ENCODE results near the gene PRDM16. TPM values are rescaled to one million over a fixed set of nuclear protein-coding genes. Genes with fewer than 3 reads are reported as not detected.

The PRDM16 gene
- total RNA-seq, 1 donor from 2014 or later: 21.4 TPM

- Mint-ChIP-seq H3K4me3 (ENCODE audit: unreplicated experiment) (no peak overlapping the region), H3K9me3 (ENCODE audit: unreplicated experiment) (no peaks in the 10 kb centered on the region), H3K4me1 (ENCODE audit: unreplicated experiment) (no peaks in the 10 kb centered on the region), H3K27ac (ENCODE audit: unreplicated experiment) (no peak overlapping the region), H3K27me3 (ENCODE audit: unreplicated experiment) (peaks cover 15% of the 10 kb centered on the region), H3K36me3 (ENCODE audit: low read depth, unreplicated experiment) (peaks cover 9% of the 10 kb centered on the region)
- no peak for DNase-seq (ENCODE audit: low spot score)
- TF ChIP-seq, protein P1, sequence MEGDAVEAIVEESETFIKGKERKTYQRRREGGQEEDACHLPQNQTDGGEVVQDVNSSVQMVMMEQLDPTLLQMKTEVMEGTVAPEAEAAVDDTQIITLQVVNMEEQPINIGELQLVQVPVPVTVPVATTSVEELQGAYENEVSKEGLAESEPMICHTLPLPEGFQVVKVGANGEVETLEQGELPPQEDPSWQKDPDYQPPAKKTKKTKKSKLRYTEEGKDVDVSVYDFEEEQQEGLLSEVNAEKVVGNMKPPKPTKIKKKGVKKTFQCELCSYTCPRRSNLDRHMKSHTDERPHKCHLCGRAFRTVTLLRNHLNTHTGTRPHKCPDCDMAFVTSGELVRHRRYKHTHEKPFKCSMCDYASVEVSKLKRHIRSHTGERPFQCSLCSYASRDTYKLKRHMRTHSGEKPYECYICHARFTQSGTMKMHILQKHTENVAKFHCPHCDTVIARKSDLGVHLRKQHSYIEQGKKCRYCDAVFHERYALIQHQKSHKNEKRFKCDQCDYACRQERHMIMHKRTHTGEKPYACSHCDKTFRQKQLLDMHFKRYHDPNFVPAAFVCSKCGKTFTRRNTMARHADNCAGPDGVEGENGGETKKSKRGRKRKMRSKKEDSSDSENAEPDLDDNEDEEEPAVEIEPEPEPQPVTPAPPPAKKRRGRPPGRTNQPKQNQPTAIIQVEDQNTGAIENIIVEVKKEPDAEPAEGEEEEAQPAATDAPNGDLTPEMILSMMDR (IDR thresholded peaks at IDR 0.05; ENCODE audit: unreplicated experiment): no peak
Observed at GRCh38 chr1:3322450-3323020, 253.5 kb downstream of the PRDM16 start.

DNA sequence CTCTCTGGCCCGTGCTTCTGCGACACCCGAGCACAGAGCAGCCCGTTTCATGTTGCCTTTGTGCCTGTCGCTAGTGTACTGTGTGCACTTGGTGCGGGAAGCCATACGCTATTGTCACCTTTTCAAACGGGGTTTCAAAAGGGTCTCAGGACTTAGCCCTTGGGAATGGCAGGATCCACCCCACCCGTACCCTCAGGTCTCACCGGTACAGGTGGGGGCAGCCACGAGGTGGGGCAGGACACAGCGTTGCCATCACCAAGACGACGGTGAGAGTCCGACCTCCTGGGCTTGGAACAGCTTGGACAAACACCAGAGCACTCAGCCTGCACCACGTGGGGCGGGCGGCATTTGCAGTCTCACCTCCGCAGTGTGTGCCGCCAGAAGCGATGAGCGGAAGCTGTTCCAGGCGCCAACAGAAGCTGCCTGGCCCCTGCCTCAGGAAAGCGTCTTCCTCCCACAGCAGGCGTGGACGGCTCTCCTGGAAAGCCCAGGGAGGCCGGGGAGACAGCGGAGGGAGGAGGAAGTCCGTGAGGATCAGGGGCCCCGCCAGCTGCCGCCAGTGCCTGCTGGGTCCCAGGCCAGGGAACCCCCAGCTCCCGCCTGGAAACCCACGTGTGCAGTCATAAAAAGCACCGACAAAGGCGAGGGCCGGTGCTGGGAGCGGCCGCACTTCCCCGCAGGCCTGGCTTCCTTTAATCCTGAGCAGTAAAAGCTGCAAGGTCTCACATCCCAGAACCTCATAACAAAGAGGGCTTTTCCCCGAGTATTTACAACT is 254.2 kb downstream of the PRDM16 start:
- Mint-ChIP-seq H3K9me3 (ENCODE audit: unreplicated experiment) (no peaks in the 10 kb centered on the region), H3K27me3 (ENCODE audit: unreplicated experiment) (peaks cover 15% of the 10 kb centered on the region), H3K4me1 (ENCODE audit: unreplicated experiment) (no peaks in the 10 kb centered on the region), H3K27ac (ENCODE audit: unreplicated experiment) (no peak overlapping the region), H3K4me3 (ENCODE audit: unreplicated experiment) (no peak overlapping the region), H3K36me3 (ENCODE audit: low read depth, unreplicated experiment) (peaks cover 9% of the 10 kb centered on the region)
- TF ChIP-seq, protein P1 (IDR thresholded peaks at IDR 0.05; ENCODE audit: unreplicated experiment): no peak
- no peak for DNase-seq (ENCODE audit: low spot score)

- TF ChIP-seq, protein P1 (IDR thresholded peaks at IDR 0.05; ENCODE audit: unreplicated experiment): no peak
- H3K9me3 Mint-ChIP-seq (ENCODE audit: unreplicated experiment): no peaks in the 10 kb centered on the region
- H3K4me3 Mint-ChIP-seq (ENCODE audit: unreplicated experiment): no peak overlapping the region
- no peak for DNase-seq (ENCODE audit: low spot score)
- peaks cover 7% of the 10 kb centered on the region for H3K27me3 Mint-ChIP-seq (ENCODE audit: unreplicated experiment)
- H3K36me3 Mint-ChIP-seq (ENCODE audit: low read depth, unreplicated experiment): peaks cover 4% of the 10 kb centered on the region
- H3K4me1 Mint-ChIP-seq (ENCODE audit: unreplicated experiment): no peaks in the 10 kb centered on the region
- H3K27ac Mint-ChIP-seq (ENCODE audit: unreplicated experiment): no peak overlapping the region
Observed at GRCh38 chr1:3323796-3324703, 255.0 kb downstream of the PRDM16 start.

DNA sequence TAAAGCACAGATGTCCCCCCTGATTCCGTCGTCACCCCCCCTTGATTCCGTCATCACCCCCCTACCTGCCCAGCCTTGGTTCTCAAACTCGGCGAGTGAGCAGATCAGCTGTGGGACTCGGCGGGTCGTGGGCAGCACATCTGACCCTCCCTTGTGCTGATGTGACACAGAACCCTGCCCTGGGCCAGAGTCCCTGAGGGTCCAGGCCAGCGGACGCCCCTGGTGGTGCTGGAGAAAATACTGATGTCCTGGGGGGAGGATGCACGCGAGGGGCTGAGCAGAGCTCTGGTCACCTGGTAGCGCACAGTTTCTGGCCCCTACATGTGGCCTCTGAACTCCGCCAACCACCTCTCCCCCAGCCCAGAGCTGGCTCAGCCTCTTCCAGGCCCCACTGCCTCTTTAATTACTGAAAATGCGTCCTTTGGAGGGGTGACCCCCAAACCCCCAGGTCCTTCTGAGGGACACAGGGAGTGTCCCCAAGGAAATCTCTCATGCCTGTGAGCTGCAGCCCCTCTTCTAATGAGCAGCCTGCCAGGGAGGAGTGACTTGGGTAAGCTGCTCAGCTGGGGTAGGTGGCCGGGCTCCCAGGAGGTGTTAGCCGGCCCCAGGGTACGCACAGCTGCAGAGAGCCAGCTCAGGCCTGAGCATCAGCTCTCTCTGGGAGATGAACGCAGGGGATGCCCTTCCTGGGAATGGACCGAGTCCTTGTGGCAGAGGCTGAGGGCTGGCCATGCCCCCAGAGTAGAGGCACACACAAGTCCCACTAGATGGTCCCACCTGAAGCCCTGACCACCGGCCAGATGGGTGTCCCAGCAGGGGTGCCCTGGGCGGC is 255.9 kb downstream of the PRDM16 start:
- H3K9me3 Mint-ChIP-seq (ENCODE audit: unreplicated experiment): no peaks in the 10 kb centered on the region
- peaks cover 5% of the 10 kb centered on the region for H3K27me3 Mint-ChIP-seq (ENCODE audit: unreplicated experiment)
- no peak overlapping the region for H3K27ac Mint-ChIP-seq (ENCODE audit: unreplicated experiment)
- DNase-seq (ENCODE audit: low spot score): no peak
- TF ChIP-seq, protein P1 (IDR thresholded peaks at IDR 0.05; ENCODE audit: unreplicated experiment): no peak
- no peaks in the 10 kb centered on the region for H3K4me1 Mint-ChIP-seq (ENCODE audit: unreplicated experiment)
- H3K36me3 Mint-ChIP-seq (ENCODE audit: low read depth, unreplicated experiment): peaks cover 4% of the 10 kb centered on the region
- no peak overlapping the region for H3K4me3 Mint-ChIP-seq (ENCODE audit: unreplicated experiment)
